Fibroblast of lung (primary cell): ENCODE results near the gene MYO10. TPM values are rescaled to one million over a fixed set of nuclear protein-coding genes. Genes with fewer than 3 reads are reported as not detected.
A peak's percentile ranks its signal among the peaks of the same experiment; 100 is the strongest.

Source experiments
- DNase-seq, 2 donors: peaks; one replicate each; pipeline versions ENCODE4 v3.0.0 to v3.0.0-alpha.2; 2010; ENCODE audit warnings: low read depth in 2 of 2
- H2AFZ ChIP-seq: 2 replicates; pipeline ENCODE4 v1.5.1; 2012; ENCODE audit warnings: low read length, control low read depth, inconsistent platforms
- H3K27ac ChIP-seq: 2 replicates; pipeline ENCODE4 v1.5.1; 2011; ENCODE audit warnings: low read length, control low read depth; ENCODE audit not compliant: insufficient read depth
- H3K27me3 ChIP-seq: 2 replicates; pipeline ENCODE4 v1.5.1; 2011; ENCODE audit warnings: mild to moderate bottlenecking, low read length; ENCODE audit not compliant: control insufficient read depth, insufficient read depth
- H3K36me3 ChIP-seq: 2 replicates; pipeline ENCODE4 v1.5.1; 2011; ENCODE audit warnings: low read length; ENCODE audit not compliant: control insufficient read depth, insufficient read depth
- H3K4me1 ChIP-seq: 2 replicates; pipeline ENCODE4 v1.5.1; 2011; ENCODE audit warnings: low read length; ENCODE audit not compliant: control insufficient read depth, insufficient read depth; ENCODE audit errors: extremely low read depth
- H3K4me2 ChIP-seq: 2 replicates; pipeline ENCODE4 v1.5.1; 2011; ENCODE audit warnings: low read length, control low read depth; ENCODE audit not compliant: insufficient read depth; ENCODE audit errors: extremely low read depth
- H3K4me3 ChIP-seq, 4 experiments: fragments of 200-600 bp in 1 of 4; sonication (generic) in 1 of 4; replicated peaks in 1 of 4; 2 replicates each; pipeline ENCODE4 v1.5.1; 2011 to 2016; ENCODE audit warnings: low read length in 4 of 4, low read depth in 3 of 4, mild to moderate bottlenecking in 3 of 4, control low read depth in 2 of 4, inconsistent platforms in 1 of 4, mixed read lengths in 1 of 4; ENCODE audit not compliant: insufficient read depth in 1 of 4; ENCODE audit errors: control extremely low read depth in 1 of 4
- H3K79me2 ChIP-seq: 2 replicates; pipeline ENCODE4 v1.5.1; 2012; ENCODE audit warnings: mild to moderate bottlenecking, low read length, inconsistent platforms; ENCODE audit not compliant: control insufficient read depth, insufficient read depth
- H3K9ac ChIP-seq: 2 replicates; pipeline ENCODE4 v1.5.1; 2011; ENCODE audit warnings: mild to moderate bottlenecking, low read length, control low read depth; ENCODE audit not compliant: insufficient read depth
- H3K9me3 ChIP-seq: 2 replicates; pipeline ENCODE4 v1.5.1; 2012; ENCODE audit warnings: low read depth, low read length; ENCODE audit not compliant: control insufficient read depth, insufficient read depth
- H4K20me1 ChIP-seq: 2 replicates; pipeline ENCODE4 v1.5.1; 2011; ENCODE audit warnings: low read length; ENCODE audit not compliant: control insufficient read depth, insufficient read depth; ENCODE audit errors: extremely low read depth
- EZH2 ChIP-seq: IDR thresholded peaks from 2 replicates; pipeline ENCODE4 v1.5.1; 2012; ENCODE audit warnings: low read length, control low read depth, mild to moderate bottlenecking; ENCODE audit errors: missing control alignments
- polyA plus RNA-seq, 2 donors: library from polyadenylated mRNA; depleted of rRNA in 1 of 2; stranded (reverse) in 1 of 2; unstranded in 1 of 2; fragments of >200 nt; gene quantifications; 2 replicates each; pipeline ENCODE4 v1.2.1, GENCODE V29; 2011 to 2012; ENCODE audit warnings: missing spikeins in 1 of 2
- total RNA-seq: library from RNA; depleted of rRNA; stranded (reverse); fragments of >200 nt; gene quantifications from 2 replicates; pipeline ENCODE4 v1.2.1, GENCODE V29; 2014
- TF ChIP-seq, protein P1 (sequence below), 2 donors: IDR thresholded peaks in 1 of 2; conservative IDR thresholded peaks in 1 of 2; 1 replicate in 1 of 2; 2 replicates in 1 of 2; pipeline ENCODE4 v1.5.1; 2011 to 2012; ENCODE audit warnings: low read length in 2 of 2, control low read depth in 1 of 2, inconsistent platforms in 1 of 2, low read depth in 1 of 2, mild to moderate bottlenecking in 1 of 2

The MYO10 gene
- total and polyA plus RNA-seq, 2 donors (not counting 1 experiment from before 2014, with no cell fraction given), result 16.6 to 82.2 TPM

DNA sequence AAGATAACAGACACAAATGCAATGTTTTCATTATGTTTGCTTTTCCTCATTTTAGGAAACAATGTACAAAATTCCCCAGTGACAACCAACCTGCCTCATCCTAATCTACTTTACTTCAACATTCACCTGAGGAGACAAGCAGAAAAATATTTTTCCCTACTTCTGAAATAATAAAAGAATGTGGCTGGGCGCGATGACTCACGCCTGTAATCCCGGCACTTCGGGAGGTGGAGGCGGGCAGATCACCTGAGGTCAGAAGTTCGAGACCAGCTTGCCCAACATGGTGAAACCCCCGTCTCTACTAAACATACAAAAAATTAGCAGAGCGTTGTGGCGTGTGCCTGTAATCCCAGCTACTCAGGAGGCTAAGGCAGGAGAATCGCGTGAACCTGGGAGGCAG lies 36.9 kb downstream of the MYO10 start:
- Histone ChIP-seq H3K9me3 (no peaks in the 10 kb centered on the region), H4K20me1 (peaks cover 2% of the 10 kb centered on the region), H3K27ac (no peak overlapping the region), H3K4me1 (peaks cover 14% of the 10 kb centered on the region), H3K79me2 (peaks cover 89% of the 10 kb centered on the region), H3K36me3 (no peaks in the 10 kb centered on the region), H3K4me3 (no peak overlapping the region), H3K27me3 (no peaks in the 10 kb centered on the region), H2AFZ (no peak overlapping the region), H3K4me2 (no peak overlapping the region), H3K9ac (no peak overlapping the region)
- TF ChIP-seq, protein P1, sequence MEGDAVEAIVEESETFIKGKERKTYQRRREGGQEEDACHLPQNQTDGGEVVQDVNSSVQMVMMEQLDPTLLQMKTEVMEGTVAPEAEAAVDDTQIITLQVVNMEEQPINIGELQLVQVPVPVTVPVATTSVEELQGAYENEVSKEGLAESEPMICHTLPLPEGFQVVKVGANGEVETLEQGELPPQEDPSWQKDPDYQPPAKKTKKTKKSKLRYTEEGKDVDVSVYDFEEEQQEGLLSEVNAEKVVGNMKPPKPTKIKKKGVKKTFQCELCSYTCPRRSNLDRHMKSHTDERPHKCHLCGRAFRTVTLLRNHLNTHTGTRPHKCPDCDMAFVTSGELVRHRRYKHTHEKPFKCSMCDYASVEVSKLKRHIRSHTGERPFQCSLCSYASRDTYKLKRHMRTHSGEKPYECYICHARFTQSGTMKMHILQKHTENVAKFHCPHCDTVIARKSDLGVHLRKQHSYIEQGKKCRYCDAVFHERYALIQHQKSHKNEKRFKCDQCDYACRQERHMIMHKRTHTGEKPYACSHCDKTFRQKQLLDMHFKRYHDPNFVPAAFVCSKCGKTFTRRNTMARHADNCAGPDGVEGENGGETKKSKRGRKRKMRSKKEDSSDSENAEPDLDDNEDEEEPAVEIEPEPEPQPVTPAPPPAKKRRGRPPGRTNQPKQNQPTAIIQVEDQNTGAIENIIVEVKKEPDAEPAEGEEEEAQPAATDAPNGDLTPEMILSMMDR (conservative IDR thresholded peaks at IDR 0.05 in 1 of 2, IDR thresholded peaks at IDR 0.05 in 1 of 2; ENCODE audit: low read depth in 1 of 2, low read length in 2 of 2), result no peak
- no peak for TF ChIP-seq EZH2
- no peak for DNase-seq

GRCh38 chr5:16897800-16898199 lies 38.3 kb downstream of the MYO10 start:
- H4K20me1 ChIP-seq, result peaks cover 2% of the 10 kb centered on the region

GRCh38 chr5:16897284-16897704 lies 38.8 kb downstream of the MYO10 start:
- Histone ChIP-seq H4K20me1 (peaks cover 2% of the 10 kb centered on the region), H3K27me3 (no peaks in the 10 kb centered on the region), H3K4me2 (no peak overlapping the region), H3K79me2 (peaks cover 84% of the 10 kb centered on the region), H3K27ac (no peak overlapping the region), H3K9ac (no peak overlapping the region), H3K36me3 (no peaks in the 10 kb centered on the region), H3K4me1 (peaks cover 10% of the 10 kb centered on the region), H2AFZ (no peak overlapping the region), H3K4me3 (no peak overlapping the region), H3K9me3 (no peaks in the 10 kb centered on the region)
- TF ChIP-seq EZH2, result no peak
- TF ChIP-seq, protein P1 (conservative IDR thresholded peaks at IDR 0.05 in 1 of 2, IDR thresholded peaks at IDR 0.05 in 1 of 2; ENCODE audit: low read depth in 1 of 2, low read length in 2 of 2), result no peak
- DNase-seq, result peak; percentile 30 to 79

More at GRCh38 chr5:16897800-16898199, 38.3 kb downstream of the MYO10 start:
- Histone ChIP-seq H3K27me3 (no peaks in the 10 kb centered on the region), H3K4me1 (peaks cover 10% of the 10 kb centered on the region), H3K9ac (no peak overlapping the region), H2AFZ (no peak overlapping the region), H3K36me3 (no peaks in the 10 kb centered on the region), H3K9me3 (no peaks in the 10 kb centered on the region), H3K4me2 (no peak overlapping the region), H3K27ac (no peak overlapping the region), H3K79me2 (peaks cover 84% of the 10 kb centered on the region), H3K4me3 (no peak overlapping the region)
- DNase-seq, result no peak
- TF ChIP-seq EZH2, result no peak
- TF ChIP-seq, protein P1 (conservative IDR thresholded peaks at IDR 0.05 in 1 of 2, IDR thresholded peaks at IDR 0.05 in 1 of 2; ENCODE audit: low read depth in 1 of 2, low read length in 2 of 2), result no peak
